KMS-11 (cell line): ENCODE measurements around the gene KICS2.
"Not testable (repeated sequence)": the region's sequence is repeated elsewhere in the genome, so short reads cannot be mapped to it uniquely, and the experiment has no call there.

Experiments used
- H2AFZ ChIP-seq: fragments of 200-600 bp; sonication (generic); 2 replicates; pipeline ENCODE4 v1.6.1; 2016; ENCODE audit warnings: antibody characterized with exemption, mixed run types, low read depth
- H3K27ac ChIP-seq: fragments of 200-600 bp; sonication (generic); 2 replicates; pipeline ENCODE4 v1.6.1; 2016; ENCODE audit warnings: mild to moderate bottlenecking, mixed run types
- H3K27me3 ChIP-seq: fragments of 200-600 bp; sonication (generic); 2 replicates; pipeline ENCODE4 v1.6.1; 2017; ENCODE audit warnings: mild to moderate bottlenecking, low read depth, mixed run types, moderate library complexity; ENCODE audit not compliant: insufficient read depth
- H3K36me3 ChIP-seq: fragments of 200-600 bp; sonication (generic); 2 replicates; pipeline ENCODE4 v1.6.1; 2017; ENCODE audit warnings: mild to moderate bottlenecking, mixed run types; ENCODE audit not compliant: insufficient read depth
- H3K4me1 ChIP-seq: fragments of 200-600 bp; sonication (generic); 2 replicates; pipeline ENCODE4 v1.6.1; 2016; ENCODE audit warnings: mild to moderate bottlenecking, low read depth, mixed run types; ENCODE audit not compliant: poor library complexity, severe bottlenecking
- H3K4me2 ChIP-seq: fragments of 200-600 bp; sonication (generic); 2 replicates; pipeline ENCODE4 v1.7.0; 2016; ENCODE audit warnings: mild to moderate bottlenecking, mixed run types
- H3K4me3 ChIP-seq: fragments of 200-600 bp; sonication (generic); IDR thresholded peaks from 2 replicates; pipeline ENCODE4 v1.6.1; 2017; ENCODE audit warnings: low read depth, low read length, mixed read lengths; ENCODE audit not compliant: insufficient read depth
- H3K79me2 ChIP-seq: fragments of 200-600 bp; sonication (generic); 2 replicates; pipeline ENCODE4 v1.6.1; 2016; ENCODE audit warnings: low read depth, mixed run types; ENCODE audit not compliant: insufficient read depth
- H3K9ac ChIP-seq: fragments of 200-600 bp; sonication (generic); 2 replicates; pipeline ENCODE4 v1.6.1; 2016; ENCODE audit warnings: mild to moderate bottlenecking, mixed run types
- H4K20me1 ChIP-seq: fragments of 200-600 bp; sonication (generic); 2 replicates; pipeline ENCODE4 v1.6.1; 2016; ENCODE audit warnings: mild to moderate bottlenecking, mixed run types; ENCODE audit not compliant: insufficient read depth
- CTCF ChIP-seq: fragments of 200-600 bp; sonication (generic); conservative IDR thresholded peaks from 2 replicates; pipeline ENCODE4 v1.6.1; 2017; ENCODE audit warnings: low read depth, mild to moderate bottlenecking, antibody characterized with exemption, low read length, moderate library complexity, mixed read lengths

Gene KICS2

GRCh38 chr12:64220046-64220445 lies 2.0 kb downstream of the KICS2 start:
- Histone ChIP-seq H3K4me1 (peaks cover 36% of the 10 kb centered on the region), H3K4me3 (no peak overlapping the region), H3K36me3 (no peaks in the 10 kb centered on the region), H3K27ac (no peak overlapping the region), H3K4me2 (no peak overlapping the region), H3K79me2 (peaks cover 11% of the 10 kb centered on the region; the same call in 1 of the 2 replicates), H3K27me3 (no peaks in the 10 kb centered on the region), H2AFZ (no peak overlapping the region), H4K20me1 (no peaks in the 10 kb centered on the region), H3K9ac (no peak overlapping the region)
- TF ChIP-seq CTCF, result no peak

GRCh38 chr12:64219145-64219544 lies 3.0 kb downstream of the KICS2 start:
- Histone ChIP-seq H3K9ac (no peak overlapping the region), H3K4me2 (no peak overlapping the region)
- TF ChIP-seq CTCF, result no peak

GRCh38 chr12:64218597-64218996 lies 3.5 kb downstream of the KICS2 start:
- no peak overlapping the region for H3K27ac ChIP-seq

More at GRCh38 chr12:64219145-64219544, 3.0 kb downstream of the KICS2 start:
- no peak overlapping the region for H2AFZ ChIP-seq
- H3K4me1 ChIP-seq, result peaks cover 36% of the 10 kb centered on the region
- no peaks in the 10 kb centered on the region for H3K27me3 ChIP-seq
- peaks cover 11% of the 10 kb centered on the region; the same call in 1 of the 2 replicates for H3K79me2 ChIP-seq
- H4K20me1 ChIP-seq, result no peaks in the 10 kb centered on the region
- no peaks in the 10 kb centered on the region for H3K36me3 ChIP-seq
- H3K27ac ChIP-seq, result no peak overlapping the region
- H3K4me3 ChIP-seq, result no peak overlapping the region

GRCh38 chr12:64217643-64218042 lies 4.5 kb downstream of the KICS2 start:
- H3K9ac ChIP-seq, H3K36me3 ChIP-seq: not testable (repeated sequence)
- H3K79me2 ChIP-seq, result peaks cover 11% of the 10 kb centered on the region; the same call in 1 of the 2 replicates

More at GRCh38 chr12:64218597-64218996, 3.5 kb downstream of the KICS2 start:
- Histone ChIP-seq H3K4me1 (peaks cover 36% of the 10 kb centered on the region), H3K9ac (no peak overlapping the region), H3K36me3 (no peaks in the 10 kb centered on the region), H2AFZ (no peak overlapping the region), H3K79me2 (peaks cover 11% of the 10 kb centered on the region; the same call in 1 of the 2 replicates), H3K4me3 (no peak overlapping the region), H3K4me2 (no peak overlapping the region), H3K27me3 (no peaks in the 10 kb centered on the region), H4K20me1 (no peaks in the 10 kb centered on the region)
- TF ChIP-seq CTCF, result no peak

GRCh38 chr12:64216239-64216638 lies 5.9 kb downstream of the KICS2 start:
- H3K4me3 ChIP-seq, result no peak overlapping the region

More at GRCh38 chr12:64217643-64218042, 4.5 kb downstream of the KICS2 start:
- H3K27ac ChIP-seq, H2AFZ ChIP-seq, H4K20me1 ChIP-seq, H3K4me3 ChIP-seq, H3K27me3 ChIP-seq, H3K4me2 ChIP-seq: not testable (repeated sequence)
- H3K4me1 ChIP-seq, result peaks cover 33% of the 10 kb centered on the region

More at GRCh38 chr12:64216239-64216638, 5.9 kb downstream of the KICS2 start:
- Histone ChIP-seq H2AFZ (no peak overlapping the region), H3K27ac (no peak overlapping the region), H3K36me3 (no peaks in the 10 kb centered on the region), H3K79me2 (peaks cover 6% of the 10 kb centered on the region; the same call in 1 of the 2 replicates), H3K9ac (no peak overlapping the region), H4K20me1 (no peaks in the 10 kb centered on the region), H3K4me2 (peak overlapping the region; percentile 33), H3K27me3 (no peaks in the 10 kb centered on the region), H3K4me1 (peaks cover 30% of the 10 kb centered on the region)
- no peak for TF ChIP-seq CTCF
